ENCODE data around the gene GPR52. TPM values are rescaled to one million over a fixed set of nuclear protein-coding genes. Genes with fewer than 3 reads are reported as not detected.

The GPR52 gene
- total and polyA plus RNA-seq, 2 of the 13 experiments (the other 11 are each of a cell fraction or from before 2014, with no cell fraction given) = 0.25 to 1.5 TPM

DNA sequence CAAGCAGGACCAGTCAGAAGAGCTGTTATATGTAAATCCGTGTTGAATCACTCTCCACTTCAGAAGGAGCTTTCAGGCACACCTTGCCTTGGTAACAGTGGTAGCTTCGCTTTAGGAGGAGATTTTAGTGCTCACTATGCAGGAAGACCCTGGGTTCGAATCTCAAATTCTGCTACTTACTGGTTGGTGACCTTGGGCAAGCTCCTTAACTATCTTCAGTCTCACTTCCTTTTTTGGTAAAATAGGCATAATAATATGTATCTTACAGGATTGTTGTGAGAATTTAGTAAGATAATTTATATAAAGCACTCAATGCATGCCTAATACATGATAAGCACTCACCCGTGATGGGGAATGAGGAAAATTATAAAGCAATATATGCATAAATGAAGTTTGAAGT is 46.7 kb upstream of the GPR52 start:
- Histone ChIP-seq H3K27ac (ENCODE audit: extremely low read length, insufficient read depth, low read length) (no peak overlapping the region), H3K9ac (ENCODE audit: insufficient read depth, low read depth, low read length) (no peak overlapping the region), H3K27me3 (ENCODE audit: control insufficient read depth in 1 of 2, insufficient read depth in 2 of 2, low read length in 2 of 2) (no peaks in the 10 kb centered on the region), H2AFZ (ENCODE audit: low read length) (no peak overlapping the region), H4K20me1 (ENCODE audit: insufficient read depth, low read length) (no peaks in the 10 kb centered on the region), H3K79me2 (ENCODE audit: insufficient read depth, low read length) (no peaks in the 10 kb centered on the region), H3K36me3 (replicated peaks in 1 of 2; ENCODE audit: control insufficient read depth in 1 of 2, insufficient read depth in 2 of 2, low read length in 2 of 2) (no peaks in the 10 kb centered on the region; a peak in 1 of 5 replicates), H3K4me3 (replicated peaks in 1 of 3; ENCODE audit: insufficient read depth in 1 of 3, low read depth in 2 of 3, low read length in 3 of 3) (no peak overlapping the region), H3K9me3 (ENCODE audit: low read length) (no peaks in the 10 kb centered on the region), H3K4me2 (ENCODE audit: low read depth, low read length) (no peak overlapping the region), H3K4me1 (ENCODE audit: insufficient read depth, low read length) (no peaks in the 10 kb centered on the region)
- BruUV-seq (replicated peaks) = no TSS peak
- ChIA-PET CTCF (ENCODE audit: low intra/inter-chr PET ratio, low total read pairs) (no interaction called here), POLR2A (no interaction called here)
- WGBS (ENCODE audit: low lambda C conversion rate) = 98% methylated on average over 4 of the region's 4 CpGs
- in situ Hi-C loops (cut with HindIII; ENCODE audit: extremely low pct_ligation_motif_present, low pct_unique_long_range_greater_than_20kb) (no loop called here), intact Hi-C loops (cut with micrococcal nuclease; ENCODE audit: unreplicated experiment) (no loop called here)
- TF ChIP-seq, protein P1, sequence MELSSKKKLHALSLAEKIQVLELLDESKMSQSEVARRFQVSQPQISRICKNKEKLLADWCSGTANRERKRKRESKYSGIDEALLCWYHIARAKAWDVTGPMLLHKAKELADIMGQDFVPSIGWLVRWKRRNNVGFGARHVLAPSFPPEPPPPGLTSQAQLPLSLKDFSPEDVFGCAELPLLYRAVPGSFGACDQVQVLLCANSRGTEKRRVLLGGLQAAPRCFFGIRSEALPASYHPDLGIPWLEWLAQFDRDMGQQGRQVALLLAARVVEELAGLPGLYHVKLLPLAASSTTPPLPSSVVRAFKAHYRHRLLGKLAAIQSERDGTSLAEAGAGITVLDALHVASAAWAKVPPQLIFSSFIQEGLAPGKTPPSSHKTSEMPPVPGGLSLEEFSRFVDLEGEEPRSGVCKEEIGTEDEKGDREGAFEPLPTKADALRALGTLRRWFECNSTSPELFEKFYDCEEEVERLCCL (CRISPR knock-in tag; IDR thresholded peaks at IDR 0.05; ENCODE audit: borderline replicate concordance) = no peak
- TF ChIP-seq RFXANK (CRISPR knock-in tag; IDR thresholded peaks at IDR 0.05) (no peak), KMT2B (CRISPR knock-in tag; IDR thresholded peaks at IDR 0.05) (no peak), ZBTB3 (CRISPR knock-in tag; IDR thresholded peaks at IDR 0.05; ENCODE audit: borderline replicate concordance, low read depth) (no peak), TBX2 (CRISPR knock-in tag; IDR thresholded peaks at IDR 0.05; ENCODE audit: borderline replicate concordance) (no peak), MTF1 (CRISPR knock-in tag; IDR thresholded peaks at IDR 0.05) (no peak), ZNF235 (CRISPR knock-in tag; IDR thresholded peaks at IDR 0.05; ENCODE audit: borderline replicate concordance) (no peak), ZNF317 (CRISPR knock-in tag; IDR thresholded peaks at IDR 0.05) (no peak)
- TF ChIP-seq, protein P2, sequence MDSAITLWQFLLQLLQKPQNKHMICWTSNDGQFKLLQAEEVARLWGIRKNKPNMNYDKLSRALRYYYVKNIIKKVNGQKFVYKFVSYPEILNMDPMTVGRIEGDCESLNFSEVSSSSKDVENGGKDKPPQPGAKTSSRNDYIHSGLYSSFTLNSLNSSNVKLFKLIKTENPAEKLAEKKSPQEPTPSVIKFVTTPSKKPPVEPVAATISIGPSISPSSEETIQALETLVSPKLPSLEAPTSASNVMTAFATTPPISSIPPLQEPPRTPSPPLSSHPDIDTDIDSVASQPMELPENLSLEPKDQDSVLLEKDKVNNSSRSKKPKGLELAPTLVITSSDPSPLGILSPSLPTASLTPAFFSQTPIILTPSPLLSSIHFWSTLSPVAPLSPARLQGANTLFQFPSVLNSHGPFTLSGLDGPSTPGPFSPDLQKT (CRISPR knock-in tag; IDR thresholded peaks at IDR 0.05; ENCODE audit: borderline replicate concordance) = no peak
- ATAC-seq (no peak), DNase-seq (ENCODE audit: low spot score) (no peak), FAIRE-seq (no peak)
